Chondrocyte (in vitro differentiated cells): Measurements from ENCODE around the gene B3GALNT2. TPM values are rescaled to one million over a fixed set of nuclear protein-coding genes. Genes with fewer than 3 reads are reported as not detected.
"Not testable (repeated sequence)": the region's sequence is repeated elsewhere in the genome, so short reads cannot be mapped to it uniquely, and the experiment has no call there.

Source experiments
- DNase-seq: peaks from one replicate; pipeline ENCODE4 v3.0.0; 2021; ENCODE audit warnings: mixed read lengths, low spot score
- H3K27ac Mint-ChIP-seq: one replicate; pipeline ENCODE4 v1.8.0; 2021; ENCODE audit warnings: mild to moderate bottlenecking, moderate library complexity, mixed read lengths; ENCODE audit not compliant: unreplicated experiment
- H3K27me3 Mint-ChIP-seq: 2 replicates; pipeline ENCODE4 v1.8.0; 2021; ENCODE audit warnings: low read depth, mixed read lengths
- H3K36me3 Mint-ChIP-seq: 2 replicates; pipeline ENCODE4 v1.8.0; 2021; ENCODE audit warnings: low read depth, mixed read lengths
- H3K4me1 Mint-ChIP-seq: 2 replicates; pipeline ENCODE4 v1.8.0; 2021; ENCODE audit warnings: low read depth, mild to moderate bottlenecking, mixed read lengths
- H3K4me3 Mint-ChIP-seq: one replicate; pipeline ENCODE4 v1.8.0; 2021; ENCODE audit warnings: mild to moderate bottlenecking, moderate library complexity, mixed read lengths; ENCODE audit not compliant: unreplicated experiment
- H3K9me3 Mint-ChIP-seq: 2 replicates; pipeline ENCODE4 v1.8.0; 2021; ENCODE audit warnings: low read depth, mixed read lengths
- long read RNA-seq: library from polyadenylated mRNA; stranded (forward); transcript quantifications from one replicate; pipeline ENCODE4 v2.0.0, GENCODE V29; 2021
- total RNA-seq: library from RNA; stranded (reverse); gene quantifications from 3 replicates; pipeline ENCODE4 v1.2.1, GENCODE V29; 2021
- TF ChIP-seq, protein P1 (sequence below): fragments of 200-600 bp; sonication (generic); IDR thresholded peaks from 2 replicates; pipeline ENCODE4 v1.5.0; 2021; ENCODE audit warnings: antibody characterized with exemption, mild to moderate bottlenecking, moderate library complexity

B3GALNT2 gene
- total RNA-seq, result 28.1 to 36.6 TPM (median 30.4 TPM) in 3 replicates
- long read RNA-seq, transcript B3GALNT2-202 (12 exons, 2,015 nt), result major isoform, 31 of 53 reads
- long read RNA-seq, partial matches to known transcripts, result 3 of 53 reads
- long read RNA-seq, other reads (novel, unspliced or antisense), result 19 of 53 reads

DNA sequence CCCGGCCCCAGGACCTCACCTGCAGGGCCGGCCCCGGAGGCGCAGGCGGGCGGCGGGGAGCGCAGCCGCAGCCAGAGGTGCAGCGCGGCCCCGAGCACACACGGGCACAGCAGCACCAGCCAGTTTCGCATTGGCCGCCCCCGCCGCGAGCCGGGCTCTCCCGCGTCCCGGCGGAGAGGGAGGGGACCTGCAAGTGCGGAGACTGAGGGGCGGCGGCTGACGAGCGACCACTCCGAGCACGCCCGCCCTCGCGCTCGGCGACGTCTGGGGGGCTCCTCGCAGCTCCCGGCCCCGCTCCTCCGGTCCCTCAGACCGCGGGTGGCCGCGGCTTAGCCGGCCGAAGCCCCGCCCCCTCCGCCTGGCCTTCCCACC, at the start of gene B3GALNT2:
B3GALNT2 (minus strand) TSS at position 331 of the 372 bp plus-strand sequence; CDS start at position 131, 200 bp downstream.
- H3K27me3 Mint-ChIP-seq, result no peaks in the 10 kb centered on the region
- no peaks in the 10 kb centered on the region for H3K9me3 Mint-ChIP-seq
- TF ChIP-seq, protein P1, sequence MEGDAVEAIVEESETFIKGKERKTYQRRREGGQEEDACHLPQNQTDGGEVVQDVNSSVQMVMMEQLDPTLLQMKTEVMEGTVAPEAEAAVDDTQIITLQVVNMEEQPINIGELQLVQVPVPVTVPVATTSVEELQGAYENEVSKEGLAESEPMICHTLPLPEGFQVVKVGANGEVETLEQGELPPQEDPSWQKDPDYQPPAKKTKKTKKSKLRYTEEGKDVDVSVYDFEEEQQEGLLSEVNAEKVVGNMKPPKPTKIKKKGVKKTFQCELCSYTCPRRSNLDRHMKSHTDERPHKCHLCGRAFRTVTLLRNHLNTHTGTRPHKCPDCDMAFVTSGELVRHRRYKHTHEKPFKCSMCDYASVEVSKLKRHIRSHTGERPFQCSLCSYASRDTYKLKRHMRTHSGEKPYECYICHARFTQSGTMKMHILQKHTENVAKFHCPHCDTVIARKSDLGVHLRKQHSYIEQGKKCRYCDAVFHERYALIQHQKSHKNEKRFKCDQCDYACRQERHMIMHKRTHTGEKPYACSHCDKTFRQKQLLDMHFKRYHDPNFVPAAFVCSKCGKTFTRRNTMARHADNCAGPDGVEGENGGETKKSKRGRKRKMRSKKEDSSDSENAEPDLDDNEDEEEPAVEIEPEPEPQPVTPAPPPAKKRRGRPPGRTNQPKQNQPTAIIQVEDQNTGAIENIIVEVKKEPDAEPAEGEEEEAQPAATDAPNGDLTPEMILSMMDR, result no peak
- H3K4me1 Mint-ChIP-seq, result peaks cover 34% of the 10 kb centered on the region
- H3K36me3 Mint-ChIP-seq, result no peaks in the 10 kb centered on the region
- DNase-seq, result no peak
- peak within 1 kb of the TSS; percentile 99 for H3K27ac Mint-ChIP-seq
- peak within 1 kb of the TSS; percentile 91 for H3K4me3 Mint-ChIP-seq

- Mint-ChIP-seq H3K36me3 (no peaks in the 10 kb centered on the region), H3K4me3 (no peak overlapping the region), H3K4me1 (no peaks in the 10 kb centered on the region), H3K27ac (no peak overlapping the region), H3K9me3 (peaks cover 2% of the 10 kb centered on the region), H3K27me3 (no peaks in the 10 kb centered on the region)
- no peak for DNase-seq
- TF ChIP-seq, protein P1, result no peak
Measured at GRCh38 chr1:235553112-235553551, 48.9 kb upstream of the B3GALNT2 start.

DNA sequence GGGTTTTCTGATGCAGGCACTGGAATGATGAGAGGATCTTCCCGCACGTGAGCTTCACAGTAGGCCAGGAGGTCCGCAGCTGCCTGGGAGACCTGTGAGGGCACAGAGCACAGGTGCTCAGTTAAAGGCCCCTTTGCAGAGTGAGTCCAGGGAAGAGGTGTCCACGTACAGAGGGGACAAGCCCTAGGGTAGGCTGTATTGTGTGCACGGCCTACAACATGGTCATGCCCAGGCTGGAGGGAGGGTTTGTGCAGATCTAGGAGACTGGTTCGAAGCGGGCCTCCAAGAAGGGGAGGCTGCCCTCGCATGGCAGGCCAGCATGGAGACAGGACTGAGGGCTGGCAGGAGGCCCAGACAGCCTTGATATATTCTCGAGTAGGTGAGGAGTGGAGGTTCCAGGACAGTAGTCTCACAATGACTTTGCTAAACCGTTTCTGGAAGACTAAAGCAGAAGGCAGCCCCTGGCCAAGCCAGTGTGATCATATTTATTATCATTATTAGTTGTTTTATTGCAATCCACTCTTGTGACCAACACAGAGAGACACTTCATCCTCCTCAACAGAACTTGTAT, 48.0 kb upstream of the B3GALNT2 start:
- Mint-ChIP-seq H3K27me3 (no peaks in the 10 kb centered on the region), H3K9me3 (peaks cover 2% of the 10 kb centered on the region), H3K36me3 (no peaks in the 10 kb centered on the region), H3K27ac (no peak overlapping the region), H3K4me1 (no peaks in the 10 kb centered on the region), H3K4me3 (no peak overlapping the region)
- DNase-seq, result no peak
- TF ChIP-seq, protein P1, result no peak

DNA sequence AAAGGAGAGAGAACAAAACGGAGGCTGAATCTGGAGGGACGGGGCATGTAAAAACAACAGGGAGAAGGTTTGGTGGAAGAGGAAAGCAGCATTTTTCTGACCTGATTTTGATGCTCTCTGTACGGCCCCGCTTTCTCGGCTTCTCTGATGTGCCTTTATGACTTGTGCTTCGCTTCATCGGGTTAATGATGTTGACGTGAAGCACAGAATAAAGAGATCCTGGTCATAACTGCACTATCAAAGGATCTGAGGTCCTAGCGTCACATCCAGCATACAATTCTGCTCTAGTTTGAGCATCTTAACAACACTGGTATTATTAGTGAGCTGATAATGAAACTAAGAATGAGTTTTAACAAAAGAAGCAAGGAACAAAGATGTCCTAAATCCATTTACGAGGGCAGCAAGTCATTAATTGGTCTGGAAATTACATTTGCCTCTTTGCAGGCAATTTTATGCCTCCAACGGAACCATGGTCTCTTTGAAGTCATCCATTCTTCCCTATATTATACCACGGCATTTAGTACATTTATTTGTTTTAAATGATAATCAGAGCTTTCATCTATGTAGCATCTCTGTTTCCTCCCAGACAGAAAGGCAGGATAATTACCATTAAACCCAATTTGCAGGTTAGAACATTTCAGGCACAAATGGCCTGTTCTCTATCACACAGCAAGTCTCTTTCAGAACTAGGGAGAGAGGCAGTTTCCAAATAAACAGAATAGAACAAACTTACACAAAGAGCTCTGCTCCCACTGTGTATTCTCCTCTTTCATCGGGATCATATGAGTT, 45.3 kb upstream of the B3GALNT2 start:
- no peak for DNase-seq
- H3K9me3 Mint-ChIP-seq, result no peaks in the 10 kb centered on the region
- no peak overlapping the region for H3K27ac Mint-ChIP-seq
- H3K4me1 Mint-ChIP-seq, result no peaks in the 10 kb centered on the region
- no peak overlapping the region for H3K4me3 Mint-ChIP-seq
- peaks cover 2% of the 10 kb centered on the region for H3K27me3 Mint-ChIP-seq
- no peaks in the 10 kb centered on the region for H3K36me3 Mint-ChIP-seq
- TF ChIP-seq, protein P1, result no peak

- DNase-seq, H3K27me3 Mint-ChIP-seq, H3K27ac Mint-ChIP-seq, H3K4me1 Mint-ChIP-seq, H3K36me3 Mint-ChIP-seq, H3K9me3 Mint-ChIP-seq, H3K4me3 Mint-ChIP-seq: not testable (repeated sequence)
Measured at GRCh38 chr1:235546369-235547155, 42.3 kb upstream of the B3GALNT2 start.
